ENCODE measurements around the gene VPS16.

- no peak for TF ChIP-seq CTCF (conservative IDR thresholded peaks at IDR 0.05; ENCODE audit: low read length)
- no peak for TF ChIP-seq EZH2phosphoT487 (IDR thresholded peaks at IDR 0.05; ENCODE audit: borderline replicate concordance, low read depth, low read length)
Measured at GRCh38 chr20:2865101-2865500, 24.6 kb downstream of the VPS16 start.
